Osteoblast (primary cell): ENCODE measurements around the gene SLC35A1. TPM values are rescaled to one million over a fixed set of nuclear protein-coding genes. Genes with fewer than 3 reads are reported as not detected.

ENCODE experiments used
- DNase-seq: peaks from one replicate; pipeline ENCODE4 v3.0.0; 2011; ENCODE audit warnings: low spot score, mixed read lengths; ENCODE audit not compliant: insufficient read length; ENCODE audit errors: missing footprints
- H2AFZ ChIP-seq: 2 replicates; pipeline ENCODE4 v1.6.0; 2011; ENCODE audit warnings: mild to moderate bottlenecking, low read length
- H3K27ac ChIP-seq: 2 replicates; pipeline ENCODE4 v1.5.1; 2011; ENCODE audit warnings: mild to moderate bottlenecking, low read depth, low read length, moderate library complexity
- H3K27me3 ChIP-seq: 2 replicates; pipeline ENCODE4 v1.6.0; 2012; ENCODE audit warnings: mild to moderate bottlenecking, control low read depth, inconsistent platforms, low read length, moderate library complexity; ENCODE audit not compliant: insufficient read depth
- H3K36me3 ChIP-seq: 2 replicates; pipeline ENCODE4 v1.5.1; 2011; ENCODE audit warnings: mild to moderate bottlenecking, low read length, control low read depth, moderate library complexity; ENCODE audit not compliant: insufficient read depth
- H3K4me1 ChIP-seq: 2 replicates; pipeline ENCODE4 v1.5.1; 2011; ENCODE audit warnings: mild to moderate bottlenecking, low read length, control low read depth, moderate library complexity; ENCODE audit not compliant: insufficient read depth
- H3K4me2 ChIP-seq: 2 replicates; pipeline ENCODE4 v1.6.0; 2011; ENCODE audit warnings: mild to moderate bottlenecking, low read length; ENCODE audit not compliant: insufficient read depth
- H3K4me3 ChIP-seq: fragments of 200-600 bp; sonication (generic); 3 replicates; pipeline ENCODE4 v1.5.1; 2012; ENCODE audit warnings: mild to moderate bottlenecking, low read length, inconsistent platforms; ENCODE audit not compliant: insufficient read depth
- H3K79me2 ChIP-seq: 2 replicates; pipeline ENCODE4 v1.6.0; 2012; ENCODE audit warnings: mild to moderate bottlenecking, low read length, control low read depth, inconsistent platforms; ENCODE audit not compliant: insufficient read depth
- H3K9me3 ChIP-seq: 2 replicates; pipeline ENCODE4 v1.5.1; 2011; ENCODE audit warnings: low read depth, low read length, control low read depth
- H4K20me1 ChIP-seq: 2 replicates; pipeline ENCODE4 v1.6.0; 2012; ENCODE audit warnings: mild to moderate bottlenecking, low read length, control low read depth; ENCODE audit not compliant: insufficient read depth
- CTCF ChIP-seq: IDR thresholded peaks from 2 replicates; pipeline ENCODE4 v1.5.1; 2011; ENCODE audit warnings: mild to moderate bottlenecking, low read depth, low read length, moderate library complexity; ENCODE audit errors: extremely low read depth
- total RNA-seq: library from RNA; depleted of rRNA; stranded (reverse); fragments of >200 nt; gene quantifications from 2 replicates; pipeline ENCODE4 v1.2.3, GENCODE V29; 2012

Gene SLC35A1
- total RNA-seq, 1 donor, result 15.6 TPM

GRCh38 chr6:87498048-87498447 is 25.3 kb downstream of the SLC35A1 start:
- Histone ChIP-seq H4K20me1 (no peaks in the 10 kb centered on the region), H3K4me3 (no peak overlapping the region), H3K27ac (no peak overlapping the region), H2AFZ (no peak overlapping the region), H3K36me3 (peaks cover 21% of the 10 kb centered on the region), H3K4me2 (no peak overlapping the region), H3K27me3 (no peaks in the 10 kb centered on the region), H3K79me2 (no peaks in the 10 kb centered on the region), H3K4me1 (no peaks in the 10 kb centered on the region), H3K9me3 (no peaks in the 10 kb centered on the region)
- no peak for TF ChIP-seq CTCF
- DNase-seq, result no peak

DNA sequence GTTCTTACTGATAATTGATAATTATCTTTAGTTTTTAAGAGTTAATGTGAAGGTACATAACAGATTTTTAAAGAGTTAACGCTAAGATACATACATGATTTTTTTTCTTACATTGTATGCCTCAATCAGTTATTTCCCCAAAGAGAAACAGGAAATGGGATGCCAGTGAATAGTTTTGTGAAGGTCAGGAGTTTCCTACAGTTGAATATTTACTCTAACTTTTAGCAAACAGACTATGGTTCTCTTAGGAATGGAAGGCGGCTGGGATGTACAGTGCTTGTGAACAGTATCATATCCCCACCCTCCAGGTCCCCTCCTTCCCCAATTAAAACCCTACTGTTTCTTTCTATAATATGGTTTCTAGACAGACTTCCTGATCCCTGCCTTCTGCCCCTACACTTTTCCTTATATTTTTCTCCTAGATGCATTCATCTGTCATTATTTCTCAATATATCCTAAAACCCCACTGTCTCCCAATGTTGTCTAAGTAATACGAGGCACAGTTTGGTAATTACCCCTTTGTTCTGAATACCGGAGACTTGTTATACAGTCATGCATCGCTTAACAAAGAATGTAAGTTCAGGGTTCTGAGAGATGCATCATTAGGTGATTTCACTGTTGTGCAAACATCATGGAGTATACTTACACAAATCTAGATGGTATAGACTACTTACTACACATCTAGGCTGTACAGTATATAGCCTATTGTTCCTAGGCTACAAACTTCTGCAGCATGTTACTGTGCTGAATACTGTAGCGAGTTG is 29.2 kb downstream of the SLC35A1 start:
- Histone ChIP-seq H3K27me3 (no peaks in the 10 kb centered on the region), H3K36me3 (peaks cover 24% of the 10 kb centered on the region), H2AFZ (no peak overlapping the region), H4K20me1 (no peaks in the 10 kb centered on the region), H3K9me3 (no peaks in the 10 kb centered on the region), H3K4me1 (no peaks in the 10 kb centered on the region), H3K4me3 (no peak overlapping the region), H3K27ac (no peak overlapping the region), H3K4me2 (no peak overlapping the region), H3K79me2 (no peaks in the 10 kb centered on the region)
- no peak for TF ChIP-seq CTCF
- no peak for DNase-seq

- Histone ChIP-seq H3K27me3 (no peaks in the 10 kb centered on the region), H2AFZ (no peak overlapping the region), H3K9me3 (no peaks in the 10 kb centered on the region), H3K4me1 (no peaks in the 10 kb centered on the region), H3K4me3 (no peak overlapping the region), H3K27ac (no peak overlapping the region), H3K4me2 (no peak overlapping the region), H4K20me1 (no peaks in the 10 kb centered on the region), H3K79me2 (no peaks in the 10 kb centered on the region), H3K36me3 (peaks cover 41% of the 10 kb centered on the region)
- no peak for DNase-seq
- no peak for TF ChIP-seq CTCF
Observed at GRCh38 chr6:87504441-87504840, 31.7 kb downstream of the SLC35A1 start.

- H4K20me1 ChIP-seq, result no peaks in the 10 kb centered on the region
- H2AFZ ChIP-seq, result no peak overlapping the region
- DNase-seq, result no peak
- TF ChIP-seq CTCF, result no peak
- H3K36me3 ChIP-seq, result peaks cover 81% of the 10 kb centered on the region
- H3K79me2 ChIP-seq, result no peaks in the 10 kb centered on the region
- H3K9me3 ChIP-seq, result no peaks in the 10 kb centered on the region
- H3K27ac ChIP-seq, result no peak overlapping the region
- no peaks in the 10 kb centered on the region for H3K27me3 ChIP-seq
- no peak overlapping the region for H3K4me3 ChIP-seq
- no peak overlapping the region for H3K4me2 ChIP-seq
- H3K4me1 ChIP-seq, result no peaks in the 10 kb centered on the region
Observed at GRCh38 chr6:87514831-87515230, 42.1 kb downstream of the SLC35A1 start.
